Muscle layer of duodenum (tissue), 2 donors: Measurements from ENCODE around the gene PPP3R2.

Experiments
- H3K27ac ChIP-seq: one replicate; pipeline ENCODE4 v1.7.0; 2013; ENCODE audit warnings: mild to moderate bottlenecking, low read length
- H3K27me3 ChIP-seq: one replicate; pipeline ENCODE4 v1.7.0; 2013; ENCODE audit warnings: low read depth, mild to moderate bottlenecking, control low read depth, low read length
- H3K36me3 ChIP-seq, 2 donors: one replicate each; pipeline ENCODE4 v1.7.0; 2013; ENCODE audit warnings: low read length in 2 of 2, control low read depth in 1 of 2, mild to moderate bottlenecking in 1 of 2; ENCODE audit not compliant: insufficient read depth in 2 of 2, control insufficient read depth in 1 of 2
- H3K4me1 ChIP-seq, 2 donors: one replicate each; pipeline ENCODE4 v1.7.0; 2013; ENCODE audit warnings: low read length in 2 of 2, mild to moderate bottlenecking in 2 of 2, control low read depth in 1 of 2, moderate library complexity in 1 of 2; ENCODE audit not compliant: insufficient read depth in 2 of 2, control insufficient read depth in 1 of 2
- H3K4me3 ChIP-seq, 2 donors: one replicate each; pipeline ENCODE4 v1.7.0; 2013; ENCODE audit warnings: low read length in 2 of 2, low read depth in 1 of 2, mild to moderate bottlenecking in 1 of 2
- H3K9me3 ChIP-seq, 2 donors: one replicate each; pipeline ENCODE4 v1.7.0; 2013; ENCODE audit warnings: low read length in 2 of 2, control low read depth in 1 of 2, mild to moderate bottlenecking in 1 of 2; ENCODE audit not compliant: control insufficient read depth in 1 of 2
- donor health status: healthy.

Gene PPP3R2, protein sequence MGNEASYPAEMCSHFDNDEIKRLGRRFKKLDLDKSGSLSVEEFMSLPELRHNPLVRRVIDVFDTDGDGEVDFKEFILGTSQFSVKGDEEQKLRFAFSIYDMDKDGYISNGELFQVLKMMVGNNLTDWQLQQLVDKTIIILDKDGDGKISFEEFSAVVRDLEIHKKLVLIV

DNA sequence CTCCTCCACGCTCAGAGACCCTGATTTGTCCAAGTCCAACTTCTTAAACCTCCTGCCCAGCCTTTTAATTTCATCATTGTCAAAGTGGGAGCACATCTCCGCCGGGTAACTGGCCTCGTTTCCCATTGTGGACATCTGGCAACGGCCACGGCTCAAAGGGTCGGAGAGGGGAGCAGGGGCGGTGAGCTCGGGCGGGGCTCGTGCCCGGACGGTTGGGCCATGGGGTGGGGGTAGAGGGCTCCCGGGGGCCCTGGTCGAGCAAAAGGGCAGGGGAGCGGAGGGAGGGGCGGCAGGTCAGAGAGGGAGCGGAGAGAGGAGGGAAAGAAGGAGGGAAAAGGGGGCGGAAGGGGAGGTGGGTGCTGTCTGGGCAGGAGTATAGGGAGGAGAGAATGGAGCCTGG is at the start of gene PPP3R2:
TSS of gene PPP3R2 (minus strand) at position 174 of the 400 bp plus-strand sequence. CDS start at position 126, 48 bp downstream.
- no peaks in the 10 kb centered on the region for H3K9me3 ChIP-seq
- H3K4me1 ChIP-seq = no peaks in the 10 kb centered on the region
- H3K4me3 ChIP-seq = no peak within 1 kb of the TSS
- no peaks in the 10 kb centered on the region for H3K27me3 ChIP-seq
- H3K27ac ChIP-seq = no peak within 1 kb of the TSS
- no peaks in the 10 kb centered on the region for H3K36me3 ChIP-seq

DNA sequence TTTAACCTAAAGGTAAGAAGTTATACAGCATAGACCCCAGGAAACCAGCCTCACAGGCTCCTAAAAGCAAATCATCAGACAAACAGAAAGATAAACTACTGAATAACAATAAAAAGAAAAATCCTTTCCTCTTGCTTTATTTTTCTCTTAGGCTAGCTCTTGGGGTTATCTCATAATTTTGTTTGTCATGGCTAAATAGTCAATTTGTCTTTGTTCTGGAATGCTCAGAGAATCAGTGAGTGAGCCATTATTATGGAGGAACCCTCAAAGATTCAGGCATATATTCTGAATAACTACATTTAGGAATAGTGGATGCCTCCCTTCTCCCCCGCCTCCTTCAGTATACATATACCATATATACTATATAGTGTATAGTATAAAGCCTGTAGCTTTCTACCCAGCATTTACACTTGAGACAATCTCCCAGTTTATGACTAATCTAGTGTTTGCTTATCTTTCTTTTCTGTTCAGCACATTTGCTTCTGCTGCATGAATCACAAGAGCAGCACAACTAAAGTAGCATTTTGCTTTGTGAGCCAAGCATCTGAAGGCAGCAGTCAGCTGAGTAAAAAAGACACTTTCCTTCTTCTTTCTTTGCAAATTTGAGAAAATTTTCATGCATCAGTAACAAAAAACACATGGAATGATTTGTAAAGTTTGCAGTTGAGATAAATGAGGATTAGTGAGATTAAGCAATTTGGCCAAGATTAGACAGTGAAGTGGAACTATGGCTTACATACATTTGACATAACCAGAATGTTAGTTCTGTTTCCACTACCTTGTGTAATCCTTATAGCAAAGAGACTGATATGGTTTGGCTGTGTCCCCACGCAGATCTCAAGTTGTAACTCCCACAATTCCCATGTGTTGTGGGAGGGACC is 45.3 kb upstream of the PPP3R2 start:
- Histone ChIP-seq H3K4me3 (no peak overlapping the region), H3K9me3 (peaks cover 5 to 6% of the 10 kb centered on the region in 2 donors), H3K36me3 (no peaks in the 10 kb centered on the region), H3K27ac (no peak overlapping the region), H3K27me3 (no peaks in the 10 kb centered on the region), H3K4me1 (peaks cover 0 to 6% of the 10 kb centered on the region in 2 donors)

- Histone ChIP-seq H3K27ac (no peak overlapping the region), H3K9me3 (peaks cover 5 to 6% of the 10 kb centered on the region in 2 donors), H3K27me3 (no peaks in the 10 kb centered on the region), H3K4me1 (peaks cover 0 to 6% of the 10 kb centered on the region in 2 donors), H3K4me3 (no peak overlapping the region), H3K36me3 (no peaks in the 10 kb centered on the region)
Measured at GRCh38 chr9:101639311-101639710, 44.5 kb upstream of the PPP3R2 start.

GRCh38 chr9:101636247-101636646 is 41.5 kb upstream of the PPP3R2 start:
- Histone ChIP-seq H3K27me3 (no peaks in the 10 kb centered on the region), H3K4me3 (no peak overlapping the region), H3K4me1 (peaks cover 0 to 6% of the 10 kb centered on the region in 2 donors), H3K36me3 (no peaks in the 10 kb centered on the region), H3K9me3 (no peaks in the 10 kb centered on the region), H3K27ac (no peak overlapping the region)

- Histone ChIP-seq H3K9me3 (no peaks in the 10 kb centered on the region), H3K4me3 (no peak overlapping the region), H3K4me1 (peaks cover 0 to 6% of the 10 kb centered on the region in 2 donors), H3K36me3 (no peaks in the 10 kb centered on the region), H3K27ac (no peak overlapping the region), H3K27me3 (no peaks in the 10 kb centered on the region)
Measured at GRCh38 chr9:101635473-101635872, 40.7 kb upstream of the PPP3R2 start.

GRCh38 chr9:101634741-101635409 is 40.1 kb upstream of the PPP3R2 start:
- Histone ChIP-seq H3K4me3 (no peak overlapping the region), H3K36me3 (no peaks in the 10 kb centered on the region), H3K9me3 (no peaks in the 10 kb centered on the region), H3K27ac (no peak overlapping the region), H3K27me3 (no peaks in the 10 kb centered on the region), H3K4me1 (peaks cover 0 to 6% of the 10 kb centered on the region in 2 donors)

- no peaks in the 10 kb centered on the region for H3K27me3 ChIP-seq
- H3K4me3 ChIP-seq = no peak overlapping the region
- no peaks in the 10 kb centered on the region for H3K36me3 ChIP-seq
- no peaks in the 10 kb centered on the region for H3K4me1 ChIP-seq
- no peak overlapping the region for H3K27ac ChIP-seq
- no peaks in the 10 kb centered on the region for H3K9me3 ChIP-seq
Measured at GRCh38 chr9:101632611-101633010, 37.8 kb upstream of the PPP3R2 start.

DNA sequence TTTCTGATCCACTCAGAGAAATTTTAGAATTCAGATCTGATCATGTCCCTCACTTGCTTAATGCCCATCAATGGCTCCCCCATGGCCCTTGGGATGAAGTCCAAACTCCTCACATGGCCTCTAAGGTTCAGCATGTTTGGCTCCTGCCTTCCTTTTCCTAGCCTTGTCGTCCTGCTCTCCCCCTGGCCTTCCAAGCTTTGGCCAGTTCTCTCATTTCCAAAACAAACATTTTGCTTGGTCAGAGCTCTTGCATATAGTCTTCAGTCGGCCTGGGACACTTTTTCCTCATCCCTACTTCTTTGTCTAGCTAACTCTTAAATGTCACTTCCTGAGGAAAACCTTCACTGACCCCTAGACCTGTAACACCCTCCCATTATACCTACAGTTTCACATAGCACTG is 37.1 kb upstream of the PPP3R2 start:
- Histone ChIP-seq H3K9me3 (no peaks in the 10 kb centered on the region), H3K27me3 (no peaks in the 10 kb centered on the region), H3K4me3 (no peak overlapping the region), H3K4me1 (no peaks in the 10 kb centered on the region), H3K36me3 (no peaks in the 10 kb centered on the region), H3K27ac (no peak overlapping the region)

DNA sequence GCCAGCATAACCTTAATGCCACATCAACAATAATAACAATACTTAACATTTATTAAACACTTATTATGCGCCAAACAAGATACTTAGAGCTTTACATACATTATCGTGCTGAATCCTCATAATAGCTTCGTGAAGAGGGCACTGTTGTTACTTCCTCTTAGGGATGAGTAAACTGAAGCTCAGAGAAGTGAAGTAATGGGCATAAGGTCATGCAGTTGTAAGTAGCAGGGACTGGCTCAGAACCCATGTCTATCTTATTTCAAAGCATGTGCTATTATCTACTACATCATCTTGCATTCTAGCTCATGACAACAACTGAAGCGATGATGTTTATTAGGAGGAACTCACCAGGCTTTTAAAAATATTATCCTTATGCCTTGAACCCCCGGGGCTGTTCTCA is 34.9 kb upstream of the PPP3R2 start:
- Histone ChIP-seq H3K27ac (no peak overlapping the region), H3K4me1 (no peaks in the 10 kb centered on the region), H3K27me3 (no peaks in the 10 kb centered on the region), H3K36me3 (no peaks in the 10 kb centered on the region), H3K9me3 (no peaks in the 10 kb centered on the region), H3K4me3 (no peak overlapping the region)

DNA sequence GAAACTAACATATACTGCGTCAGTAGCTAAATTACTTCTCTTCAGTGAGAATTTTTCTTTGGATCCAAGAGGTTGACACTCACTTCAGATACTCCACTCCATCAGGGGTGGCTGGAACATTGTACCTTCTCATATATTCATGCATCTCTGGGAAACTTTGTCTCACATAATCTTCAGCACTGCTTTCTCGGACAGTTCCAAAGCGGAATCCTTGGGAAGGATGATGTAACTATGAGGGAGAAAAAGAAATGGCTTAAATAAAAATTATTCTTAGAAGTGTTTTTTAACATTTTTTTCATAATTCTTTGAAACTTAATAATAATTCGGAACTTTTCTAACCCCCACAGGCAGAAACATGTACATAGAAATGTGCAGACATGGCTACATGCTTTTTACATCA is 33.4 kb upstream of the PPP3R2 start:
- Histone ChIP-seq H3K36me3 (no peaks in the 10 kb centered on the region), H3K9me3 (no peaks in the 10 kb centered on the region), H3K27me3 (no peaks in the 10 kb centered on the region), H3K27ac (no peak overlapping the region), H3K4me3 (no peak overlapping the region), H3K4me1 (no peaks in the 10 kb centered on the region)

- Histone ChIP-seq H3K4me3 (no peak overlapping the region), H3K27ac (no peak overlapping the region), H3K4me1 (no peaks in the 10 kb centered on the region), H3K9me3 (no peaks in the 10 kb centered on the region), H3K36me3 (no peaks in the 10 kb centered on the region), H3K27me3 (no peaks in the 10 kb centered on the region)
Measured at GRCh38 chr9:101626295-101626694, 31.5 kb upstream of the PPP3R2 start.
